ENCODE measurements around the gene KLHL8.

KLHL8 gene

DNA sequence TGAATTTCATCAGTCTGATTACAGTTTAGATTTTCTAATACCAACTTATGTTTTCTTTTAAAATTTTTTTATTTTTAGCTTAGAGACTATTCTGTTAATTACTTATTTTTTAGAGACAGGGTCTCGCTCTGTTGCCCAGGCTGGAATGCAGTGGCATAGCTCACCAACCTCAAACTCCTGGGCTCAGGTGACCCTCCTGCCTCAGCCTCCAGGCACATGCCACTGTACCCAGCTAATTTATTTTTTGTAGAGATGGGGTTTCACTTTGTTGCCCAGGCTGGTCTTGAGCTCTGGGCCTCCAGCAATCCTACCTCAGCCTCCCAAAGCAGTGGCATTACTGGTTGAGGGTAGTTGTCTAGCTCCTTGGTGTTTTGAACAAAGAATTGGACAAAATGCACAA lies 102.0 kb downstream of the KLHL8 start:
- no peak for DNase-seq (ENCODE audit: low read depth)
- H3K4me3 ChIP-seq (ENCODE audit: control insufficient read depth, low read depth, low read length) = no peak overlapping the region
- TF ChIP-seq, protein P1, sequence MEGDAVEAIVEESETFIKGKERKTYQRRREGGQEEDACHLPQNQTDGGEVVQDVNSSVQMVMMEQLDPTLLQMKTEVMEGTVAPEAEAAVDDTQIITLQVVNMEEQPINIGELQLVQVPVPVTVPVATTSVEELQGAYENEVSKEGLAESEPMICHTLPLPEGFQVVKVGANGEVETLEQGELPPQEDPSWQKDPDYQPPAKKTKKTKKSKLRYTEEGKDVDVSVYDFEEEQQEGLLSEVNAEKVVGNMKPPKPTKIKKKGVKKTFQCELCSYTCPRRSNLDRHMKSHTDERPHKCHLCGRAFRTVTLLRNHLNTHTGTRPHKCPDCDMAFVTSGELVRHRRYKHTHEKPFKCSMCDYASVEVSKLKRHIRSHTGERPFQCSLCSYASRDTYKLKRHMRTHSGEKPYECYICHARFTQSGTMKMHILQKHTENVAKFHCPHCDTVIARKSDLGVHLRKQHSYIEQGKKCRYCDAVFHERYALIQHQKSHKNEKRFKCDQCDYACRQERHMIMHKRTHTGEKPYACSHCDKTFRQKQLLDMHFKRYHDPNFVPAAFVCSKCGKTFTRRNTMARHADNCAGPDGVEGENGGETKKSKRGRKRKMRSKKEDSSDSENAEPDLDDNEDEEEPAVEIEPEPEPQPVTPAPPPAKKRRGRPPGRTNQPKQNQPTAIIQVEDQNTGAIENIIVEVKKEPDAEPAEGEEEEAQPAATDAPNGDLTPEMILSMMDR (conservative IDR thresholded peaks at IDR 0.05; ENCODE audit: control insufficient read depth, insufficient read depth, low read depth, low read length) = no peak

DNA sequence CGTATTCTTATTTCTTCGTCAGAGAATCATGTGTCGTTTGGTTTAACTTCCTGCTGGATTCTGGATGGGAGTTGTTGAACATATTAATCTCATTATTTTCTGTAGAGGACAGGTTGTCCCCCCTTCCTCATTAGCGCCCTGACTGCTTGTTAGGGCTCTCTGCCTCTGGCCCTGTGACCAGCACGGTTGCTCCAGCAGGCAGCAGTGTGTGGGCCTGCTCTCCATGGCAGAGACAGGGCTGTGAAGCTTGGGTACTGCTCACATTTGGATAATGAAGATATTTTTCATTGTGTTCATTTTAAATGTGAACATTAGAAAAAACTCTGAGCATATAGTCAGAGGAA lies 102.7 kb downstream of the KLHL8 start:
- no peak overlapping the region for H3K4me3 ChIP-seq (ENCODE audit: control insufficient read depth, low read depth, low read length)
- TF ChIP-seq, protein P1 (conservative IDR thresholded peaks at IDR 0.05; ENCODE audit: control insufficient read depth, insufficient read depth, low read depth, low read length) = no peak
- DNase-seq (ENCODE audit: low read depth) = no peak

DNA sequence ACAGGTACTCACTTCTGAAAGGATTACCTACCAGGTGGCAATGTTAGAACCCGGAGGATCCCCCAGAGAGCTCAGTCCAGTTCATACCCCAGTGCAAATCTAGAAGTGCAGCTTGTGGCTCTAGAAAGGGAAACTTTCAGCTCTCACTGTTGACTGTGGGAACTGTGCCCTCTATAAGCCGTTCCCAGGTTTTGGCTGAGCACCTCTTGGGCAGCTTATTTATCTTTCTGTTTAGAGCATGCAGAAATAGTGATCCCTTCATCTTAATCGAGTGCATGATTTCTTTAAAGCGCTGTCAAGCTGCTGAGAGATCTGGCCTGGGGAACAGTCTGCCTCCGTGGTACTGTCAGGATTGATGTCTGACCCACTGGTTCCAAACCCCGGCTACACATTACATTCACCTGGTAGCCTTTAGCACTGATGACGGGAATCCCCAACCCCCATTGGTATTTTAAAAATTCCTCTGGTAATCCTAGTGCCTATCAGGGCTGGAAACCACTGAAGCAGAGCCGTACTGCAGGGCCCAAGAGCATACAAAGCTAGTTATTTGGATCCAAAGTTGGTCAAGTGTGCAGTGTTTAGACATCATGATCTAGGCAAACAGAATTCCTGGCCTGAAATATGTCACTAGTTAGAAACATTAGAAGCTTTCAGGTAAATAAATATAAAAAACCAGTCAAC lies 103.2 kb downstream of the KLHL8 start:
- no peak for DNase-seq (ENCODE audit: low read depth)
- TF ChIP-seq, protein P1 (conservative IDR thresholded peaks at IDR 0.05; ENCODE audit: control insufficient read depth, insufficient read depth, low read depth, low read length) = no peak
- H3K4me3 ChIP-seq (ENCODE audit: control insufficient read depth, low read depth, low read length) = no peak overlapping the region

DNA sequence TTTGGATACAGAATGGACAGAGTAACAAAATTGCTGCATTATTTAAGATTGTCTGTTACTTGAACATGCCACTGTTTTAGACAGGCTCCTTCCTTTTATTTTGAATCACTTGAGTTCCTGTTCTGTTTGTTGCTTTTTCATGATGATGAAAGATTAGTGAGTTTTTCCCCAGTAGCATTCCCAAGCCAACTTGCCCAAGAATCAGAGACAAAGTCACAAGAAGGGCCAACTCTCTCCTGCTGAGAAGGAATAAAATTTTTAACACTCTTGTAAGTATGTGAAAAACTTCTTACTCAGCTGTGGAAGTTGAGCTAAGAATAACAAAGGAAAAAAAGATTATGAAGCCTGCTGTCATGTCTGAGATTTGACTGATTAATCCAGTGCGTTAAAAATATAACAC lies 104.2 kb downstream of the KLHL8 start:
- H3K4me3 ChIP-seq (ENCODE audit: control insufficient read depth, low read depth, low read length) = no peak overlapping the region
- TF ChIP-seq, protein P1 (conservative IDR thresholded peaks at IDR 0.05; ENCODE audit: control insufficient read depth, insufficient read depth, low read depth, low read length) = no peak
- DNase-seq (ENCODE audit: low read depth) = no peak

DNA sequence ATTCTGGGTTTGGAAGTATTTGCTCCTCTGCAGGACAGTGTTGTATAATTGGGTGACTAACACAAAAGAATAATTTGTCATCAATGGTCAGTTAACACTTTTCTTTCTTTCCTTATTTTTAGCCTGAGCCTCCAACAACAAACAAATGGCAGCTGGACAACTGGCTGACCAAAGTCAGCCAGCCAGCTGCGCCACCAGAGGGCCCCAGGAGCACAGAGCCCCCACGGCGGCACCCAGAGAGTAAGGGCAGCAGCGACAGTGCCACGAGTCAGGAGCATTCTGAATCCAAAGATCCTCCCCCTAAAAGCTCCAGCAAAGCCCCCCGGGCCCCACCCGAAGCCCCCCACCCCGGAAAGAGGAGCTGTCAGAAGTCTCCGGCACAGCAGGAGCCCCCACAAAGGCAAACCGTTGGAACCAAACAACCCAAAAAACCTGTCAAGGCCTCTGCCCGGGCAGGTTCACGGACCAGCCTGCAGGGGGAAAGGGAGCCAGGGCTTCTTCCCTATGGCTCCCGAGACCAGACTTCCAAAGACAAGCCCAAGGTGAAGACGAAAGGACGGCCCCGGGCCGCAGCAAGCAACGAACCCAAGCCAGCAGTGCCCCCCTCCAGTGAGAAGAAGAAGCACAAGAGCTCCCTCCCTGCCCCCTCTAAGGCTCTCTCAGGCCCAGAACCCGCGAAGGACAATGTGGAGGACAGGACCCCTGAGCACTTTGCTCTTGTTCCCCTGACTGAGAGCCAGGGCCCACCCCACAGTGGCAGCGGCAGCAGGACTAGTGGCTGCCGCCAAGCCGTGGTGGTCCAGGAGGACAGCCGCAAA lies 106.0 kb downstream of the KLHL8 start:
- DNase-seq (ENCODE audit: low read depth) = no peak
- H3K4me3 ChIP-seq (ENCODE audit: control insufficient read depth, low read depth, low read length) = no peak overlapping the region
- TF ChIP-seq, protein P1 (conservative IDR thresholded peaks at IDR 0.05; ENCODE audit: control insufficient read depth, insufficient read depth, low read depth, low read length) = no peak

DNA sequence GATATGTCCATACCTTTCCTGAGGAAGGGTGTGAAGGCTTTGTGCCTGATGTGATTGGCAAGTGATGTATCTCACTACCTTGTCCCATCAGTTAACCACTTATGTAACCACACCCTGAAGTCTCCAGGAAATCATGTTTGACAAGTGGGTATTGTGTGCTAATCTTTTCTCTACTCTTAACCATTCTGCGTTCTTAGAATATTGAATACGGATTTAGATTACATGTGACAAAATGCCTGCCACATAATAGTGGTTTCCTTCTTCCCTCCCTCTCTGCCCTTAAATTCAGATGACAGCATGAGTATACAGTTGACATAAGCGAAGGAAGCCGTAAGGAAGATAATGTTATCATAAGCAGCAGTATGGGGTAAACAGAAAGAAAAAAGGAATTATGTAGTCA lies 108.4 kb downstream of the KLHL8 start:
- H3K4me3 ChIP-seq (ENCODE audit: control insufficient read depth, low read depth, low read length) = no peak overlapping the region
- TF ChIP-seq, protein P1 (conservative IDR thresholded peaks at IDR 0.05; ENCODE audit: control insufficient read depth, insufficient read depth, low read depth, low read length) = no peak
- no peak for DNase-seq (ENCODE audit: low read depth)
